HG03064 (cell line): ENCODE measurements around the gene JAM2.

Experiments used
- ATAC-seq: cut with Tn5 transposase; IDR thresholded peaks from one replicate; pipeline ENCODE4 v1.9.1; 2021; ENCODE audit warnings: low read depth; ENCODE audit not compliant: unreplicated experiment

JAM2 gene

DNA sequence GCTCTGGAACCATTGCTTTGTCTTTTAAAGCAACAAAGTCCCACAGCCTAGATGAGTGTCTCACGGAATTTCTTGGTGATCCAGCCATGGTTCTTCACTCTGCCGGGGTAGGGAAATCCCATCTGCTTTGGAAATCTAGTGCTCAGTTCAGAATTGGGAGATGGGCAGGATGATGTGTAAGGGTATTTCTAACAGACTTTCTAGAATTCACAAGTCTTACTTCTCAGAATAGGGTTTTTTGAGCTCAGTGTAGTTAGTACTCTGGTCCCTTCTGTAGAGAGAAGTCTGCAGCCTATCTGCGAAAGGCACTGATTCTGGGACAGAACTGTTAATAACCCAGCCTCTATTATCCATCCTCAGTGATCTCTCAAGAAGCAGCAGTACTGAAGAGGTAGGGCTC lies 121.0 kb downstream of the JAM2 start:
- ATAC-seq, result no peak

DNA sequence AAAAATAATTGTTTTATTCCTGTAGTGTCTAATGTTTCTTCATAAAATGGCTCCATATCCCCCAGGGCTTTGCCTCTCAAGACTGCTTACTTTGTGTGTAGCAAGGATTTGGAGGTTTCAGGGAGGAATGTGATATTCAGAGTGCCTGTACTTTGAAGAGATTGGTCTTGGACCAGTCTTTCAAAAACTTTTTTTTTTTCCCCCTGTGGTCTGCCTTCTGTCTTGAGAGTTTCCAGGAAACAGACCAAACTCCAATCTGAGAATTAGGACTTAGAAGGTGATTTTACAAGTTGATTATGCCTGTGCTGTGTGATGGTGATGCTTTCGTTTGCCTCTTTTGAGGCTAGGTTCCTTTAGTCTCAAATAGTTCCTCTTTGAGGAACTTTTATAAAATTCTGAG lies 121.6 kb downstream of the JAM2 start:
- no peak for ATAC-seq

DNA sequence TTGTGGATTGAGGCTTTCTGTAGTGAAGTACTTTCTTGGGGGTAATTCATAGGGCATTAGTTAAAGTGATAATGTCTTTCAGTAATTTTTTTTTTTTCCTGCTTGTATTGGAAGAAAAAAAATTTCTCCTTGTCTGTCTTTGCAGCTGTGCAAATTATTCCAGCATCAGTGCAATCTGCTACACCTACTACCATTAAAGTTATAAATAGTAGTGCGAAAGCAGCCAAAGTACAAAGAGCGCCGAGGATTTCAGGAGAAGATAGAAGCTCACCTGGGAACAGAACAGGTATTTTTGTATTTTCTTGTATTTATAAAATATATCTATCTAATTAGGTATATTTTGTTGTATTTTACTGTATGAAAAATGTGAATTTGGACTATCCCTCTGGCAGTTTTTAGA lies 125.0 kb downstream of the JAM2 start:
- ATAC-seq, result no peak
